Stimulated activated CD4-positive, alpha-beta T cell treated with anti-CD3 and anti-CD28 coated beads, Interleukin-2, amount 100 ng/mL, for 24 hours (primary cell): ENCODE data around the gene APLP2.
"Not testable (repeated sequence)": the region's sequence is repeated elsewhere in the genome, so short reads cannot be mapped to it uniquely, and the experiment has no call there.

Experiments used
- DNase-seq, 2 donors: peaks; one replicate each; pipeline ENCODE4 v3.0.0-alpha.2; 2020

Gene APLP2

DNA sequence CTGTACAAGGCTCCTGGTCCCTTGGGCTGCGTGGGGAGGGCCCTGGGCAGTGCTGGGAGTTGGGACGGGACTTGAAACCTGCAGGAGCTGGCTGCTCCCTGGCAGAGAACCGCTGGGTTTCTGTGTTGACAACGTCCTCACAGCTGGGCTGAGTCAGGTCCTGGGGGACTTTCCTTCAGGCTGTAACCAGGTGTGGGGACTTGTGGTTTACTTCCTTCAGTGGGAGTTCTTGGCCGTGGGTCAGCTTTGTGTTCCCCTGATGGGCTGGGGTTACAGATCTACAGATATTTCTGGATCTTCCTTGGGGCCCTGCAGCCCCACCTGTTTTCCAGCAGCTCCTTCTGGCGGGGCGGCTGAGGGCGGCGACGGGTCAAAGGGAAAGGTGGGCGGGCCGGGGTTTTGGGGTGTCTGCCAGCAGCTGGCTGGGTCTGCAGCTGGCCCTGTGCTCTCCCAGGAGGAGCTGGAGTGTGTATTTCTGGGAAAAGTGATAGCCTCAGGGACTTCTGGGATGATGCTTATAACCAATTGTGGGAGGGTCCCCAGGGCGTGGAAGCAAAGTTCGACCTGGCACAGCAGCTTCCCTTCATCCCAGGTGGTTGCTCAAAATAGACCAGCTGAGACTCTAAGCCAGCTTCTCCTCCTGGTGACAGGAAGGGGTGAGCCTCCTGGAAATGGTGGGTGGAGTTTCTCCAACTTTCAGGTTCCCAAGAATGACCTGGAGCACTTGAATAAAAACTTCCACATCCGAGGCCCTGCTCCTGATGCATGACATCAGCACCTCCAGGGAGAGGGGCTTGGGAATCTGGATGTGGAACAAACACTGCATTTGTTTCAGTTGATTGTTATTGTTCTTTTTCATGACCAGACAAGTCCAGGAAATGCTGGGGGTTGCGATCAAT is 109.0 kb downstream of the APLP2 start:
- no peak for DNase-seq

DNA sequence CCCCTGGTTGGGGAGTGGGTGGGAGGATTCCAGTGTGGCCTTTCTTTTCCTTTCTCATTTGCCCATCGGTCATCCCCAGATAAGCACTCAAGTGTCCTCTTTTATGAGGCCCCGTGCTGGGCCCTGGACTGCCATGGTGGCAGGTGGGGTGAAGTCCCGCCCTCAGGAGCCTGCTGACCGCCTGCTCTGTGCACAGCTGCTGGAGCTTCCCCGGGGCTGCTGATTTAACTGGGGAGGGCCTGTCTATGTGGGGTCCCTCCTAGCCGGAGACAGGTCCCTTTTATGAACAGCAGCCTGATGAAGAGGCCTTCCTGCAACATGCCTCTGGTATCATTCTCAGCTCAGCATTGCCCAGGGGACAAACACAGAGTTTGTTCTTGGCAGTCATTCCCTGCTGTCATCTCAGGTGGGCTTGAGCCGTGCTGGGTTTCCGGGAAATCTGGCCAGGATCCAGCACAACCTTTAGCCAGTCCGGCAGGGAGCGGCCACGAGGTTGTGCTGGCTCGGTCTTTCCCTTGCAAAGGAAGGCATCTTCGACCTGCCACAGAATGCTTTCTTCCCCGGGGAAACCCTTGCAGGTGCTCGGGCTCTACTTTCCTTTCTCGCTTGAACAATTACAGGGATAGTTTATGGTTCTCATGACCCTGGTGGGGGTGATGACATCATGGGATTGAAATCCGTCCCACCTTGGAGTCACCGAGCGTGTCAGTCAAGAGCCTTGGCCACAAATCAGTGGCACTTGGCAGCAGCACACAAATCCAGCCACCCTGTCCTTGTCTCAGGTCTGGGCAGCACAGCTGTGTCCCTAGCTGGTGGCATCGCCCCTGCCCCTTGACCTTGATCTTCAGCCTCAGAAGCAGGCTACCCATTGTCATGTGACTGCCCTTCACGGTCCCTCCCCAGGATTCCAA is 110.0 kb downstream of the APLP2 start:
- DNase-seq = no peak

DNA sequence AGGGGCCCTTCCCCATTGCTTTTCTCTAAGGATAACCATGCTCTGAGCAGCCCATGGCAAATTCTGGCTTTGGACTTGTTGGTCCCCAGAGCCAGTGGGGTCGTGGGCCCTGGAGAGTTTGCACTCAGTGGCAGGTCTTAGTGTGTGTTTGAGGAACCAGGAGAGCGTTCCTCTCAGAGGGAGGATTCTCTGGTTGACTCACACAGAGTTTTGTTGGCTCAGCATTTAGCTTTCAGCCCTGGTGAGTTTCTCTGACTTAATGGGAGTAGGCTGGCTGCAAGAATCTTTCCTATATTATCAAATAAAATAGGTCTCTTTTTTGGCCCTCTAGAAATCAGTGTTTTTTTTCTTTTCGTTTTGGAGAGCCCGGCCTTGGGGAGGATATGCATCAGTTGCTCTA is 110.8 kb downstream of the APLP2 start:
- no peak for DNase-seq

DNA sequence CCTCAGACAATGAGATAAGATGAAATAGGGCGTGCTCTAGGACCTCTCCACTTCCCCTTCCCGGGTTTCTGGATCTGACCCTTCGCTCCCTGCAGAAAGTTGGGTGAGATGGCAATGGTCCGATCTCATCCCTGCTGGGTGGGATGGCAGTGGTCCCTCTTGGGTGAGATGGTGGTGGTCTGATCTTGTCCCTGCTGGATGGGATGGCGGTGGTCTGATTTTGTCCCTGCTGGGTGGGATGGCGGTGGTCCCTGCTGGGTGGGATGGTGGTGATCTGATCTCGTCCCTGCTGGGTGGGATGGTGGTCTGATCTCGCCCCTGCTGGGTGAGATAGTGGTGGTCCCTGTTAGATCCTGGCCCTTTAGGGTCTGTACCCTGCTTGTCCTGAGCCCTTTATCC is 111.2 kb downstream of the APLP2 start:
- DNase-seq = no peak

GRCh38 chr11:130181295-130182272 is 111.9 kb downstream of the APLP2 start:
- DNase-seq = no peak

DNA sequence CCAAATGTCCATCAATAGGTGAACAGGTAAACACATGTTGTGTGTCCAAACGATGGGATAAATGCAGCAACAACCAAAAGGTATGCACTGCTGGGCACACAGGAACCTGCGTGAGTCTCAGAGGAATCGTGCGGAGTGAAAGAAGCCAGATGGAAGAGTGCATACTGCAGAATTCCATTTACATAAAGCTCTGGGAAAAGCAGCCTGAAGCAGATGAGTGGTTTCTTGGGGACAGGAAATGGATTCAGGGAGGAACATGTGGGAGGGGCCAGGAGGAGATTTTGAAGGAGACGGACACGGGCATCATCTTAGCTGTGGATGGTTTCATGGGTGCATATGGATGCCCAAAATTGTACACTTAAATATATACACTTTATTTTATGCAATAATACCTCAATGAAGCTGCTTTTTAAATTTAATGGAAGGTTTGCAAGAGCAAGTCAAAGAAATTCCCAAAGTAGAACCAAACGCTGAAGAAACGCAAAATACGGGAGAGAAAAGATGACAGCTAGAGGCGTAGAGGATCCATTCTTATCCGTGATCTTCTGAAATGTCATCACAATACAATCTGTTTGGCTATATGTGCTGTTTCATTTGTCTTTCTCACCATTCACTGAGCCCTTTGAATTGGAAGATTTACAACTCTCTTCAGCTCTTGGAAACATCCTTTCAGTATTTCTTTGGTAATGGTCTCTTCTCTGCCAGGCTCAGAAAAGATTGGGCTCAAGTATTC is 114.3 kb downstream of the APLP2 start:
- DNase-seq = no peak

- DNase-seq = no peak
Measured at GRCh38 chr11:130187096-130187495, 117.4 kb downstream of the APLP2 start.

DNA sequence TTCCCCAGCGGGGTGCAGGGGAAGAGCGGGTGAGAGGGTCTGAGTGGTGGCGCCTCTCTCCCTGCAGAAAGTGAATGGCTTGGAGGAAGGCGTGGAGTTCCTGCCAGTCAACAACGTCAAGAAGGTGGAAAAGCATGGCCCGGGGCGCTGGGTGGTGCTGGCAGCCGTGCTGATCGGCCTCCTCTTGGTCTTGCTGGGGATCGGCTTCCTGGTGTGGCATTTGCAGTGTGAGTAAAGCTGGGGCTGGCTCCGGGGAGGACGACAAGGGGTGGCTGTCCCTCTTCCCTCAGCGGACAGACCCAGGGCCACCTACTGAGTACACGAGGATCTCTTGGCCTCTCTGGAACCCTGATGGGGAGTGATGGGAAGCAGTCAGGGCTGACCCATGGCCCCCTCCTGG is 118.4 kb downstream of the APLP2 start:
- no peak for DNase-seq

DNA sequence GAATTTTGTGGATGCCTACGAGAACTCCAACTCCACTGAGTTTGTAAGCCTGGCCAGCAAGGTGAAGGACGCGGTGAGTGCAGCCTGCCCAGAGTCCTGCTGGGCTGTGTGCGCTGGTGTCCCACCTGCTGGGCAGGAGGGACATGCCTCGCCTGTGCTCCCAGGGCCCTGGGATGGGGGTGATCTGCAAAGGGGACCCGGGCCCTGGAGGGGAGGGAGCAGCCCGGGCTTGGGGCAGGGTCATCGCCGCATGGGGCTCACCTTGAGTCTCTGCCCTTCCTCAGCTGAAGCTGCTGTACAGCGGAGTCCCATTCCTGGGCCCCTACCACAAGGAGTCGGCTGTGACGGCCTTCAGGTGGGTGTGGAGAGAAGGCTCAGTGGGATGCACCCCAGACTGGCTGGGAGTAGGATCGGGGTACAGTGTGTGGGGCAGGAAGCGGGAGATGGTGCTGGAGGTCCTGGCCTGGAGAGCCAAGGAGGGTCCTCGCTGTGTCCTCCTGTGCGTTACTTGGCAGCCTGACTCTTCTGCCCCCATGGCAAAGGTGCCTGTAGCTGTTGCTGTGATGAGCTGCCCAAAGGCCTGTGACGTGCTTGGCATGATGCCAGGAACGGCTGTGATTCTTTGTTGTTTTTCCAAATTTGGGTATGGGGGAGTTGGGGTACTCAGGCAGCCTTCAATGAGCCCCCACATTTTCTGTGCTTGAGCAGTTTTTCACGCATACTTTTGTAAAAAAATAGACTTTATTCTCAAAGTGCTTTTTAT is 119.1 kb downstream of the APLP2 start:
- DNase-seq = no peak

- no peak for DNase-seq
Measured at GRCh38 chr11:130189492-130190210, 120.0 kb downstream of the APLP2 start.

DNA sequence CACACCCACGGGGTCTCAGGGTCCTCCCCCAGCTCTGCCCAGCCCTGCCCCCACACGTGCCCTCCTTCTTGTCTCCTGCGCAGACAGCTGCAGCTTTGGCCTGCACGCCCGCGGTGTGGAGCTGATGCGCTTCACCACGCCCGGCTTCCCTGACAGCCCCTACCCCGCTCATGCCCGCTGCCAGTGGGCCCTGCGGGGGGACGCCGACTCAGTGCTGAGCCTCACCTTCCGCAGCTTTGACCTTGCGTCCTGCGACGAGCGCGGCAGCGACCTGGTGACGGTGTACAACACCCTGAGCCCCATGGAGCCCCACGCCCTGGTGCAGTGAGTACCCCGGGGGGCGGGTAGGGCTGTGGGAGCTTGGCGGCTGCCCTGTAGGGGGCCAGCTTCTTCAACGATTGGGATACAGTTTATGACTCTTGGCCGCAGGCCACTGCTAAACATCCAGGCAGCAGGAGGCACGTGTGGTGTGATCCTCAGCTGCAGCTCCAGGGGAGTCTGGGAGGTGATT is 120.7 kb downstream of the APLP2 start:
- DNase-seq = no peak

- DNase-seq = no peak
Measured at GRCh38 chr11:130191896-130192295, 122.2 kb downstream of the APLP2 start.

- DNase-seq = no peak
Measured at GRCh38 chr11:130192845-130193267, 123.2 kb downstream of the APLP2 start.

GRCh38 chr11:130193551-130193950 is 123.9 kb downstream of the APLP2 start:
- DNase-seq = not testable (repeated sequence)
